GM12875 (cell line): ENCODE data around the gene SIAH1.
"Not testable (repeated sequence)": the region's sequence is repeated elsewhere in the genome, so short reads cannot be mapped to it uniquely, and the experiment has no call there.

Experiments used
- H3K4me3 ChIP-seq: one replicate; pipeline ENCODE4 v1.5.1; 2011; ENCODE audit warnings: low read depth, low read length, control low read depth
- CTCF ChIP-seq: IDR thresholded peaks from 2 replicates; pipeline ENCODE4 v1.5.1; 2011; ENCODE audit warnings: low read depth, mild to moderate bottlenecking, control low read depth, inconsistent platforms, low read length, moderate library complexity, borderline replicate concordance; ENCODE audit not compliant: insufficient read depth

The SIAH1 gene

DNA sequence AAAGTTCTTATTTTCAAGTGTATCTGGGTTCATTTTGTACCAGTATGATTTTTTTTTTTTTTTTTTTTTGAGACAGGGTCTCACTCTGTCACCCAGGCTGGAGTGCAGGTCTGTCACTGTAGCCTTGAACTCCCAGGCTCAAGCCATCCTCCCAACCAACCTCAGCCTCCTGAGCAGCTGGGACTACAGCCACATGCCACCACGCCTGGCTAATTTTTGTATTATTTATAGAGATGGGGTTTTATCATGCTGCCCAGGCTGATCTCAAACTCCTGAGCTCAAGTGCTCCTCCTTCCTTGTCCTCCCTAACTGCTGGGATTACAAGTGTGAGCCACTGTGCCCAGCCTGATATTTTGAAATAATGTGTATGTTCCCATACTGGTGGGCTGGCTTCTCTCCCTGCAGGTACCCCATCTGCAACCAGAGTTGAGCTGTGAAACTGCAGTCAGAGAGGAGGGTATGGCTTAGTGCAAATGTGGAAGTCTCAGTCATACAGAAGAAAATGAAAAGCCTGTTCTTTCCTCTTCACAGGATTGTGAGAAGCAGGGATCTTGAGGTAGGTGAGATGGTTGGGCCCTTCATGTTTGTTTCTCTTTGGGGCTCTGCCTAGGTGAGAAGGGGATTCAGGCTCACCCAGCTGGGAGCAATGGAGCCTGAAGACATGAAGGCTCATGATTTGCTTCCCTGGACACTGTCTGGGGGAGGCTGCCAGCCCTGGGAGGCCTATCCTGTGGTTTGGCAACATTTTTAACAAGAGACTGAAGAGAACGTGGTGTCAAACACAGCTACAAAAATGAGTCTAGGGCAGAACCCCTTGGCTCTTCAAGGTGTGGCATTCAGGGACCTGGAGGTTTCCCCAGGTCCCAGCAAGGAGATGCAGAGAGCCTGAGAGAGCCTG, 41.3 kb upstream of the SIAH1 start:
- no peak for TF ChIP-seq CTCF
- no peak overlapping the region for H3K4me3 ChIP-seq

GRCh38 chr16:48422537-48422936, 37.3 kb upstream of the SIAH1 start:
- no peak overlapping the region for H3K4me3 ChIP-seq
- no peak for TF ChIP-seq CTCF

DNA sequence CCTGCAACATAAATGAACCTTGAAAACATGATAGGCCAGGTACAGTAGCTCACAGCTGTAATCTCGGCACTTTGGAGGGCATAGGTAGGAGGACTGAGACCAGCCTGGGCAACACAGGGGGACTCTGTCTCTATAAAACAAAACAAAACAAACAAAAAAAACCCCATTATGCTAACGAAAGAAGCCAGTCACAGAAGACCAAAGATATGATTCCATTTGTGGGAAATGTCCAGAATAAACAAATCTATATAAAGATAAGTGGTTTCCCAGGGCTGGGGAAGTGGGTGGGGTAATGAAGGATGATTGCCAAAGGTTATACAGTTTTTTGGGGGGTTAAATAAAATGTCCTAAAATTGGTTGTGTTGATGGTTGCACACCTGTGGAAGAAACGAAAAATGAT, 36.5 kb upstream of the SIAH1 start:
- TF ChIP-seq CTCF = no peak
- H3K4me3 ChIP-seq = no peak overlapping the region

- H3K4me3 ChIP-seq = no peak overlapping the region
- no peak for TF ChIP-seq CTCF
Measured at GRCh38 chr16:48420437-48420836, 35.2 kb upstream of the SIAH1 start.

- not testable (repeated sequence) for H3K4me3 ChIP-seq
Measured at GRCh38 chr16:48416617-48417016, 31.4 kb upstream of the SIAH1 start.

- TF ChIP-seq CTCF = no peak
- H3K4me3 ChIP-seq = no peak overlapping the region
Measured at GRCh38 chr16:48413272-48413671, 28.1 kb upstream of the SIAH1 start.

- TF ChIP-seq CTCF = no peak
- H3K4me3 ChIP-seq = no peak overlapping the region
Measured at GRCh38 chr16:48409839-48410632, 24.8 kb upstream of the SIAH1 start.
